Ovary (tissue), 9 donors: Measurements from ENCODE around the gene ATP8B4. TPM values are rescaled to one million over a fixed set of nuclear protein-coding genes. Genes with fewer than 3 reads are reported as not detected.

Experiments used
- DNase-seq, 5 donors: peaks; one replicate each; pipeline ENCODE4 v3.0.0-alpha.2; 2019 to 2020
- H3K27ac ChIP-seq, 2 donors: fragments of 200-600 bp; one replicate each; pipeline versions ENCODE4 v1.5.1 to v1.8.0; 2019 to 2022
- H3K27me3 ChIP-seq: fragments of 200-600 bp; one replicate; pipeline ENCODE4 v1.8.0; 2022
- H3K36me3 ChIP-seq: fragments of 200-600 bp; sonication (generic); one replicate; pipeline ENCODE4 v1.5.1; 2019
- H3K4me1 ChIP-seq: one replicate; pipeline ENCODE4 v1.8.1; 2013; ENCODE audit warnings: mild to moderate bottlenecking, moderate library complexity; ENCODE audit not compliant: insufficient read depth
- H3K4me3 ChIP-seq: fragments of 200-600 bp; sonication (generic); one replicate; pipeline ENCODE4 v1.5.1; 2017
- H3K9me3 ChIP-seq, 2 donors: fragments of 200-600 bp in 1 of 2; sonication (generic) in 1 of 2; one replicate each; pipeline versions ENCODE4 v1.5.1 to v1.8.1; 2013 to 2019; ENCODE audit warnings: mild to moderate bottlenecking in 1 of 2, moderate library complexity in 1 of 2
- EP300 ChIP-seq: sonication (generic); formaldehyde crosslinking; IDR thresholded peaks from one replicate; pipeline ENCODE4 v1.6.1; 2017; ENCODE audit warnings: antibody characterized with exemption
- POLR2A ChIP-seq: fragments of 450-650 bp; IDR thresholded peaks from one replicate; pipeline ENCODE4 v1.6.1; 2017; ENCODE audit warnings: antibody characterized with exemption, mild to moderate bottlenecking, moderate library complexity
- WGBS, 3 donors: extraction: QIAGEN DNeasy Blood & Tissue Kit in 1 of 3; methylation state at CpG; one replicate each; pipeline versions ENCODE4 v1.1.5 to v1.1.7; 2013 to 2017; 5-methylcytosine and 5-hydroxymethylcytosine counted together
- intact Hi-C, 4 donors: fragments of 100-400 bp; cut with DNase I; formaldehyde crosslinking; loops; one replicate each; pipeline versions ENCODE4 v1.11.0 to v1.15.1; 2022 to 2023
- polyA plus RNA-seq, 2 donors: library from polyadenylated mRNA; stranded (reverse); fragments of 200-250 nt in 1 of 2; fragments of 350-450 nt in 1 of 2; fragmentation: Illumina TruSeq in 1 of 2; extraction: RNeasy Lipid Tissue Mini Kit (QIAGEN cat#74804) in 1 of 2; gene quantifications; one replicate each; pipeline ENCODE4 v1.2.3, GENCODE V29; 2013 to 2014
- total RNA-seq, 7 donors: library from RNA; depleted of rRNA in 2 of 7; stranded (reverse); fragments of >200 nt in 2 of 7; fragmentation: NEBNext Ultra II Directional in 3 of 7; extraction: Animal tissue kit (Norgen Biotek cat#: 25700) in 3 of 7; gene quantifications; one replicate each; pipeline versions ENCODE4 v1.1.0 to v1.2.4, GENCODE V29; 2016 to 2023
- TF ChIP-seq, protein P1 (sequence below), 3 donors: fragments of 450-650 bp in 2 of 3; fragments of 200-600 bp in 1 of 3; IDR thresholded peaks; one replicate each; pipeline versions ENCODE4 v1.5.1 to v1.8.0; 2016 to 2022; ENCODE audit warnings: antibody characterized with exemption in 3 of 3, mild to moderate bottlenecking in 1 of 3
- donor health status: DM: no; HTN: no; CAD: no; lungs with moderate emphysema.
- donor health status: DM: no; HTN: no; CAD: no.
- donor health status: Bipolar disorder and iron deficiency.
- donor health status: DM: yes; HTN: yes; CAD: no.
- donor health status: DM: no; HTN: no; CAD: no.
- donor health status: DM: yes; HTN: yes; CAD: no.

ATP8B4 gene
- total and polyA plus RNA-seq, 9 donors = 3.7 to 14.4 (median 7.1) TPM

DNA sequence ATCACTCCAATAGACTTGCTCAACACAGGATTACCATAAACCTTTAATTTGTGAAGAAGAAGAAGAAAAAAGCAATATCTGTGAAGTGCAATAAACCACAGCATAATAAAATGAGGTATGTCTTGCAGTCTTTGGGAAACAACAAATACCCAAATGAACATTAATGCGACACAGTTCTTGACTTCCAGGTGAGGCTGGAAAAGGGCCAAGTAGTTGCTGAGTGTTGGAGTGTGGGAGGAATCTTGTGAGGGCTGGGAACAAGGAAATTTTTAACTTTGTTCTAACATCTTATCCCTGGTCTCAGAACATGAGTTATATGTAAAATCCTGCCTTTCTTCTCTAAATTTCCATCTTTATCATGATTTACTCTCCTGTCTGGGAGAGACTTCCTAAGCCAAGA lies 291.7 kb downstream of the ATP8B4 start:
- intact Hi-C loops = no loop called here
- H3K4me1 ChIP-seq = no peaks in the 10 kb centered on the region
- no peak overlapping the region for H3K4me3 ChIP-seq
- H3K9me3 ChIP-seq = no peaks in the 10 kb centered on the region
- WGBS, 3 donors = 38 to 58% (median 53%) methylated on average over 1 of the region's 1 CpG
- DNase-seq = no peak
- no peaks in the 10 kb centered on the region for H3K36me3 ChIP-seq
- TF ChIP-seq, protein P1, sequence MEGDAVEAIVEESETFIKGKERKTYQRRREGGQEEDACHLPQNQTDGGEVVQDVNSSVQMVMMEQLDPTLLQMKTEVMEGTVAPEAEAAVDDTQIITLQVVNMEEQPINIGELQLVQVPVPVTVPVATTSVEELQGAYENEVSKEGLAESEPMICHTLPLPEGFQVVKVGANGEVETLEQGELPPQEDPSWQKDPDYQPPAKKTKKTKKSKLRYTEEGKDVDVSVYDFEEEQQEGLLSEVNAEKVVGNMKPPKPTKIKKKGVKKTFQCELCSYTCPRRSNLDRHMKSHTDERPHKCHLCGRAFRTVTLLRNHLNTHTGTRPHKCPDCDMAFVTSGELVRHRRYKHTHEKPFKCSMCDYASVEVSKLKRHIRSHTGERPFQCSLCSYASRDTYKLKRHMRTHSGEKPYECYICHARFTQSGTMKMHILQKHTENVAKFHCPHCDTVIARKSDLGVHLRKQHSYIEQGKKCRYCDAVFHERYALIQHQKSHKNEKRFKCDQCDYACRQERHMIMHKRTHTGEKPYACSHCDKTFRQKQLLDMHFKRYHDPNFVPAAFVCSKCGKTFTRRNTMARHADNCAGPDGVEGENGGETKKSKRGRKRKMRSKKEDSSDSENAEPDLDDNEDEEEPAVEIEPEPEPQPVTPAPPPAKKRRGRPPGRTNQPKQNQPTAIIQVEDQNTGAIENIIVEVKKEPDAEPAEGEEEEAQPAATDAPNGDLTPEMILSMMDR (IDR thresholded peaks at IDR 0.05) = no peak
- TF ChIP-seq EP300 (no peak), POLR2A (no peak)
- H3K27me3 ChIP-seq = no peaks in the 10 kb centered on the region
- H3K27ac ChIP-seq = no peak overlapping the region

DNA sequence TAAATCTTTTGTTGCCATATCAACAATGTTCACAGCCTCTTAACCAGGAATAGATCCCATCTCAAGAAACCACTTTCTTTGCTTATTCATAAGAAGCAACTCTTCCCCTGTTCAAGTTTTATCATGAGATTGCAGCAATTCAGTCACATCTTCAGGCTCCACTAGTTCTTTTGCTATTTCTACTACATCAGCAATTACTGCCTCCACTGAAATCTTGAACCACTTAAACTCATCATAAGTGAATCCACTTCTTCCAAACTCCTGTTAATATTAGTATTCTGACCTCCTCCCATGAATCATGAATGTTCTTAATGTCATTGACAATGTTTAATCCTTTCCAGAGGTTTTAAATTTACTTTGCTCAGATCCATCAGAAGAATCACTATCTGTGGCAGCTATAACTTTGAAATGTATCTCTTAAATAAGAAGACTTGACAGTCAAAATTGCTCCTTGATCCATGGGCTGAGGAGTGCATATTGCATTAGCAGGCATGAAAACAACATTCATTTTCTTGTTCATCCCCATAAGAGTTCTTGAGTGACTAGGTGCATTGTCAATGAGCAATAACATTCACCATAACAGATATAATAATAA lies 292.3 kb downstream of the ATP8B4 start:
- H3K27me3 ChIP-seq = no peaks in the 10 kb centered on the region
- no peak for DNase-seq
- H3K9me3 ChIP-seq = no peaks in the 10 kb centered on the region
- H3K36me3 ChIP-seq = no peaks in the 10 kb centered on the region
- H3K4me1 ChIP-seq = no peaks in the 10 kb centered on the region
- H3K27ac ChIP-seq = no peak overlapping the region
- TF ChIP-seq, protein P1 (IDR thresholded peaks at IDR 0.05) = no peak
- TF ChIP-seq POLR2A (no peak), EP300 (no peak)
- intact Hi-C loops = no loop called here
- H3K4me3 ChIP-seq = no peak overlapping the region

DNA sequence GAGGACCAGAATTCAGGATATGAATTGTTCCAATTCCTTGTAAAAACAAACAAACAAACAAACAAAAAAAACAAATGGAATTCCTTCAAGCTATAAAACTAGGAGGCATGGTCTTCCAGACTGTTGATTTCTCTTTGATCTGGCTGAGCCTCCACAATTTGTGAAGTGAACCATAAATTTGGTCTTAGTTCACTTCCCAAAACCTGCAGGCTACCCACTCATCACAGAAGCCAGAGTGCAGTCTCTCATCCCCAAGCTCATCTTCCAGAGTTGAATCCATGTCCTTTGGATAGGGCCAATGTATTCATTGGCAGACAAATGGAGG lies 294.3 kb downstream of the ATP8B4 start:
- H3K27ac ChIP-seq = no peak overlapping the region
- no peak overlapping the region for H3K4me3 ChIP-seq
- H3K27me3 ChIP-seq = no peaks in the 10 kb centered on the region
- H3K9me3 ChIP-seq = no peaks in the 10 kb centered on the region
- no peak for DNase-seq
- no peaks in the 10 kb centered on the region for H3K36me3 ChIP-seq
- TF ChIP-seq POLR2A = no peak
- TF ChIP-seq, protein P1 (IDR thresholded peaks at IDR 0.05) = no peak
- no peak for TF ChIP-seq EP300
- no peaks in the 10 kb centered on the region for H3K4me1 ChIP-seq
- intact Hi-C loops = no loop called here

DNA sequence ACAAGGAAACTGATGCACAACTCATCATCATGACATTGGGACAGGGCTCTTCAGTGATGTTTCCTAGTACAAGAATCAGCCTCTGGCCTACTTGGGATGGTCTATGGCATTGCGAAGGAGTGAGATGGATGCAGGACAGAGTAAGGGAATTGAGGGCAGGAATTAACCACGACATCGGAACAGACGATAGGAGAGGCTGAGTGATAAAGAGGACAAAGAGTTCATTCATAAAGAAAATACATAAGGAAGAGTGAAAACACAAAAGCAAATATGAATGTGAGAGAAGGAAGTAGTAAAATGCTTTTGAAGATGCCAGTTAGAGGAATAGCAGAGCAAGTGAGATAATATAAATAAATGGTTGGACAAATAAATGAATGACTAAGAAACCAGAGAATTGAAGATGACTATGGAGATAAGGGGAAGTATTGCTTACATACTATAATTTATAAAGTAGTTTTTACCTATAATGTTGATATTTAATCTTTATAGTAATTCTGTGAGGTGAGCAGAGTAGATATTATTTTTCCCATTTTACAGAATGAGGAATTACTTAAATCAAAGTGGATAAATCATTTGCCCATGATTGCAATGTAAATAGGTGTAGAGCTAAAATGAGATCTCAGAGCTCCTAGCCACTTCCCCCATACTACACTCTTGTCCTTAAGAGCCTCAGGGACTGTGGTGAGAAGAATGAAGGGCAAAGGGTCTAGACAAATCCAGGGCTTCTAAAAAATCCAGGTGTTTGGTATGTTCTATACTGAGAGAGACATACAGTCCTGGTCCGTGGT lies 294.9 kb downstream of the ATP8B4 start:
- Histone ChIP-seq H3K27me3 (no peaks in the 10 kb centered on the region), H3K4me1 (no peaks in the 10 kb centered on the region), H3K36me3 (no peaks in the 10 kb centered on the region), H3K9me3 (no peaks in the 10 kb centered on the region), H3K4me3 (no peak overlapping the region), H3K27ac (no peak overlapping the region)
- intact Hi-C loops = no loop called here
- TF ChIP-seq POLR2A = no peak
- TF ChIP-seq, protein P1 (IDR thresholded peaks at IDR 0.05) = no peak
- TF ChIP-seq EP300 = no peak
- DNase-seq = no peak
- 83 to 87% (median 85%) methylated on average over 5 of the region's 5 CpGs for WGBS, 3 donors
